Astrocyte (in vitro differentiated cells and primary cell): ENCODE results near the gene FSTL4. TPM values are rescaled to one million over a fixed set of nuclear protein-coding genes. Genes with fewer than 3 reads are reported as not detected.
"Not testable (repeated sequence)": the region's sequence is repeated elsewhere in the genome, so short reads cannot be mapped to it uniquely, and the experiment has no call there.

Experiments used
- DNase-seq: peaks from one replicate; pipeline ENCODE4 v3.0.0-alpha.2; 2010; ENCODE audit warnings: low read depth
- FAIRE-seq: peaks from 2 replicates; lab custom pipeline; 2011; peaks lifted over from hg19 to GRCh38; lab: Jason Lieb, UNC
- H2AFZ ChIP-seq: 2 replicates; pipeline ENCODE4 v1.6.0; 2012; ENCODE audit warnings: low read depth, low read length, inconsistent platforms
- H3K27ac ChIP-seq: 2 replicates; pipeline ENCODE4 v1.5.1; 2011; ENCODE audit warnings: low read depth, low read length, inconsistent platforms
- H3K27me3 ChIP-seq: 2 replicates; pipeline ENCODE4 v1.6.0; 2011; ENCODE audit warnings: low read length, inconsistent platforms; ENCODE audit not compliant: insufficient read depth
- H3K36me3 ChIP-seq: 2 replicates; pipeline ENCODE4 v1.5.1; 2011; ENCODE audit warnings: low read length, inconsistent platforms; ENCODE audit not compliant: insufficient read depth
- H3K4me1 ChIP-seq: 2 replicates; pipeline ENCODE4 v1.5.1; 2011; ENCODE audit warnings: low read length, inconsistent platforms; ENCODE audit not compliant: insufficient read depth
- H3K4me2 ChIP-seq: 2 replicates; pipeline ENCODE4 v1.6.0; 2012; ENCODE audit warnings: low read length, inconsistent platforms
- H3K4me3 ChIP-seq: 2 replicates; pipeline ENCODE4 v1.5.1; 2011; ENCODE audit warnings: low read depth, mild to moderate bottlenecking, low read length, inconsistent platforms; ENCODE audit not compliant: insufficient read depth
- H3K79me2 ChIP-seq: 2 replicates; pipeline ENCODE4 v1.6.0; 2012; ENCODE audit warnings: mild to moderate bottlenecking, low read length, inconsistent platforms; ENCODE audit not compliant: insufficient read depth
- H3K9ac ChIP-seq: 2 replicates; pipeline ENCODE4 v1.6.0; 2012; ENCODE audit warnings: mild to moderate bottlenecking, low read length, inconsistent platforms
- H3K9me3 ChIP-seq: 2 replicates; pipeline ENCODE4 v1.5.1; 2012; ENCODE audit warnings: low read depth, mild to moderate bottlenecking, low read length, inconsistent platforms; ENCODE audit not compliant: insufficient read depth
- H4K20me1 ChIP-seq: 2 replicates; pipeline ENCODE4 v1.6.0; 2012; ENCODE audit warnings: low read length, inconsistent platforms; ENCODE audit not compliant: insufficient read depth
- H3K27ac Mint-ChIP-seq: one replicate; pipeline ENCODE4 v1.8.0; 2021; ENCODE audit warnings: mild to moderate bottlenecking, mixed read lengths; ENCODE audit not compliant: unreplicated experiment
- H3K27me3 Mint-ChIP-seq: one replicate; pipeline ENCODE4 v1.8.0; 2021; ENCODE audit warnings: low read depth, mixed read lengths; ENCODE audit not compliant: unreplicated experiment
- H3K36me3 Mint-ChIP-seq: one replicate; pipeline ENCODE4 v1.8.0; 2021; ENCODE audit warnings: low read depth, mixed read lengths; ENCODE audit not compliant: unreplicated experiment
- H3K4me1 Mint-ChIP-seq: one replicate; pipeline ENCODE4 v1.8.0; 2021; ENCODE audit warnings: low read depth, mixed read lengths; ENCODE audit not compliant: unreplicated experiment
- H3K4me3 Mint-ChIP-seq: one replicate; pipeline ENCODE4 v1.8.0; 2021; ENCODE audit warnings: mild to moderate bottlenecking, moderate library complexity, mixed read lengths; ENCODE audit not compliant: unreplicated experiment
- H3K9me3 Mint-ChIP-seq: one replicate; pipeline ENCODE4 v1.8.0; 2021; ENCODE audit warnings: mild to moderate bottlenecking, mixed read lengths; ENCODE audit not compliant: unreplicated experiment
- CTCF ChIP-seq: IDR thresholded peaks from 2 replicates; pipeline ENCODE4 v1.5.1; 2011; ENCODE audit warnings: low read depth, mild to moderate bottlenecking, inconsistent platforms, low read length, moderate library complexity; ENCODE audit not compliant: insufficient read depth
- EZH2 ChIP-seq: IDR thresholded peaks from 2 replicates; pipeline ENCODE4 v1.6.1; 2012; ENCODE audit warnings: mild to moderate bottlenecking, low read length, inconsistent platforms; ENCODE audit not compliant: insufficient read depth
- total RNA-seq: library from RNA; stranded (reverse); gene quantifications from 2 replicates; pipeline ENCODE4 v1.2.1, GENCODE V29; 2021

FSTL4 gene
- total RNA-seq, 1 donor from 2014 or later, result not detected

- no peaks in the 10 kb centered on the region for H3K9me3 ChIP-seq
- H2AFZ ChIP-seq, result no peak overlapping the region
- no peak overlapping the region for H3K27ac ChIP-seq
- no peaks in the 10 kb centered on the region for H3K79me2 ChIP-seq
- TF ChIP-seq CTCF (no peak), EZH2 (no peak)
- no peak overlapping the region for H3K4me2 ChIP-seq
- H3K4me1 ChIP-seq, result no peaks in the 10 kb centered on the region
- Mint-ChIP-seq H3K27me3 (peaks cover 34% of the 10 kb centered on the region), H3K36me3 (no peaks in the 10 kb centered on the region), H3K4me3 (no peak overlapping the region), H3K4me1 (no peaks in the 10 kb centered on the region), H3K27ac (no peak overlapping the region), H3K9me3 (peaks cover 5% of the 10 kb centered on the region)
- no peaks in the 10 kb centered on the region for H4K20me1 ChIP-seq
- no peak for FAIRE-seq
- H3K27me3 ChIP-seq, result no peaks in the 10 kb centered on the region
- no peak overlapping the region for H3K9ac ChIP-seq
- no peak overlapping the region for H3K4me3 ChIP-seq
- H3K36me3 ChIP-seq, result no peaks in the 10 kb centered on the region
- no peak for DNase-seq
Measured at GRCh38 chr5:133396187-133396741, 216.1 kb downstream of the FSTL4 start.

- H3K9ac ChIP-seq, H3K9me3 ChIP-seq, H3K36me3 Mint-ChIP-seq, H3K4me1 ChIP-seq, H2AFZ ChIP-seq, H3K4me3 ChIP-seq, H3K79me2 ChIP-seq, H3K4me1 Mint-ChIP-seq, H3K9me3 Mint-ChIP-seq, DNase-seq, H3K27me3 ChIP-seq, FAIRE-seq, H4K20me1 ChIP-seq, H3K4me2 ChIP-seq, H3K27ac ChIP-seq, H3K36me3 ChIP-seq, H3K4me3 Mint-ChIP-seq, H3K27ac Mint-ChIP-seq: not testable (repeated sequence)
- H3K27me3 Mint-ChIP-seq, result peaks cover 38% of the 10 kb centered on the region
Measured at GRCh38 chr5:133395207-133395606, 217.1 kb downstream of the FSTL4 start.

- H3K36me3 ChIP-seq, H3K27ac ChIP-seq, H3K4me1 Mint-ChIP-seq, H3K79me2 ChIP-seq, DNase-seq, H2AFZ ChIP-seq, H3K9me3 ChIP-seq, H3K4me2 ChIP-seq, H3K27me3 ChIP-seq, H3K4me1 ChIP-seq, FAIRE-seq, H3K4me3 Mint-ChIP-seq, H4K20me1 ChIP-seq, H3K9me3 Mint-ChIP-seq, H3K4me3 ChIP-seq, H3K9ac ChIP-seq, H3K36me3 Mint-ChIP-seq, H3K27ac Mint-ChIP-seq: not testable (repeated sequence)
- H3K27me3 Mint-ChIP-seq, result peaks cover 43% of the 10 kb centered on the region
Measured at GRCh38 chr5:133394477-133394817, 217.9 kb downstream of the FSTL4 start.
